ENCODE results near the gene RASAL3.

Gene RASAL3

GRCh38 chr19:15471639-15472101 is 7.3 kb upstream of the RASAL3 start:
- no peak for DNase-seq

DNA sequence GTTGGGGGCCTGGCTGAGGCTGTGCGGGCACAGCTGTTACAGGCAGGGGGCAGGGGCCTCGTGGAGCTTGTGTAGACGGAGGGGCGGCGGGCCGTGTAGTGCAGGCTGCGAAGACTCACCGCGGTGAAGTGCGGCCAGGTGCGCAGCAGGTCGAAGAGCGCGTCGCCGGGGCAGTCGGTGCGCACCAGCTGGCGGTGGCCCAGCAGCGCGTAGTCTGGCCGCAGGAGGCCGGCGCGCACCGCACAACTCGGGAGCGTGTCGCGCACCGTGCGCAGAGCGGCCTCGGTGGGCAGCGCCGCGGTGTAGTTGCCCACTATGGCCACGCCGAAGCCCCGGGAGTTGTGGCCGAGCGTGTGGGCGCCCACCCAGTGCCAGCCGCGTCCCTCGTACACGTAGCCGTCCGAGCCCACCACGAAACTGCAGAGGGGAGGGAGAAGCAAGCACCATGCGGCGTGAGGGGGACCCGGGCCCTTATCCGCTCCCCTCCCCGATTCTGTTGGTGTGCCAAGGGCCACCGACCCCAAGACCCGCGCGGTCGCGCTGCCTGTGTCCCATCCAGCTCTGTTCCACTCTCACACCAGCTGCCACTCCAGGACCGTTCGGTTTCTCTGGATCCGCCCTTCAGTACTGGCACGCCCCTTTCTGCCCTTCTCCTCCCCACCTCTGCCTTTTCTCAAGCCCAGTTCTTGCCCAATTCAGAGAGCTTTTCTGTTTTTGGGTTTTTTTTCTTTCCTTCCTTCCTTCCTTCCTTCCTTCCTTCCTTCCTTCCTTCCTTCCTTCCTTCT is 5.4 kb upstream of the RASAL3 start:
- no peak for DNase-seq

- no peak for DNase-seq
These were observed 4.5 kb upstream of the RASAL3 start for GRCh38 chr19:15468675-15469512.

DNA sequence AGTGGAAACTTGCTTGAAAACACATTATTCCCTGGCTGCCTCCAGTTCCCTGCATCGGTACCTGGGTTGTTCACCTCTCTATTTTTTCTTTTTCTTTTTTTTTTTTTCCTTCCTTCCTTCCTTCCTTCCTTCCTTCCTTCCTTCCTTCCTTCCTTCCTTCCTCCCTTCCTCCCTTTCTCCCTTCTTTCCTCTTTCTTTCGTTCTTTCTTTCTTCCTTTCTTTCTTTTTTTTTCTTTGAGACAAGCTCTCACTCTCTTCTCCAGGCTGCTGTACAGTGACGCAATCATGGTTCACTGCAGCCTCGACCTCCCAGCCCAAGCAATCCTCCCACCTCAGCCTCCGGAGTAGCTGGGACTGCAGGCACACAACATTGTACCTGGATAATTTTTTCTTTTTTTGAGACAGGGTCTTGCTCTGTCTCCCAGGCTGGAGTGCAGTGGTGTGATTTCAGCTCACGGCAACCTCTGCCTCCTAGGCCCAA is 3.4 kb upstream of the RASAL3 start:
- DNase-seq, result no peak

GRCh38 chr19:15466851-15467733 is 2.7 kb upstream of the RASAL3 start:
- no peak for DNase-seq

- no peak for DNase-seq
These were observed 428 bp downstream of the RASAL3 start for GRCh38 chr19:15463861-15464371.

- no peak for DNase-seq
These were observed 2.6 kb downstream of the RASAL3 start for GRCh38 chr19:15461694-15462093.

DNA sequence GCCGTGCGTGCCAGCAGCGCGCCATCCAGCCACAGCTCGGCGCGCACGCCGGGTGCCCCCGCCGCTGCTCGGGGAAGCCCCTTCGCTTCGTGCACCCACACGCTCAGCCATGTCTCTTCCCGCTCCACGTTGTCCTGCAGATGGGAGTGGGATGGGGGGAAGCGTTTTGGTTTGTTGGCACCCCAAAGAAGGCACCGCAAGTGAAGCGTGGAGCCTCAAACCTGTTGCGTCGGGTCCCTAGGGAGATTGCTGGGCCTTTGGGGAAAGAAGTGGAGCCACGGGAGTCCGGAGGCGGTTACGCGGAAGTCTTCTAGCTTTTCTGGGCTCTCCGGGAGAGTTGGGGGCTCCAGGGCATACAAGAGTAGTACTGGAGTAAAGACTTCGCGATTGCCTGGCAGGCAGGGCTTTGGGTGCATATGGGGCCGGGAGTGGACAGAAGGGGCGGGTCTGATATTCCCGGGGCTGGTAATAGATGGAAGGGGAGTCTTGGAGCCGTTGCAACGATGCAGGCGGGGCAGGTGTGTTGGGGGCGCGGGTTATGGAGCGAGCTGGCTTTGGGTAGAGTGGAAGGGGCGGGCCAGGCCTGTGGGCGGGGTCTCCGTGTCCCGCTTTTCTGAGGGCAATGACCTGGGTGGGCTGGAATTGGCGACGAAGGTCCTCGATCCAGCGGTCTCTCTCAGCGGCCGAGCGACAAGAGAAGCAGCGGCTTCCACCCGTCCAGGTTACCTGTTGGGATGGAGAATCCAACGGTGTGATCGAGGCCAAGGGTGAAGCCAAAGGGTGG is 6.5 kb downstream of the RASAL3 start:
- DNase-seq, result peak; percentile 32

- peak; percentile 84 for DNase-seq
These were observed 7.3 kb downstream of the RASAL3 start for GRCh38 chr19:15456871-15457700.

DNA sequence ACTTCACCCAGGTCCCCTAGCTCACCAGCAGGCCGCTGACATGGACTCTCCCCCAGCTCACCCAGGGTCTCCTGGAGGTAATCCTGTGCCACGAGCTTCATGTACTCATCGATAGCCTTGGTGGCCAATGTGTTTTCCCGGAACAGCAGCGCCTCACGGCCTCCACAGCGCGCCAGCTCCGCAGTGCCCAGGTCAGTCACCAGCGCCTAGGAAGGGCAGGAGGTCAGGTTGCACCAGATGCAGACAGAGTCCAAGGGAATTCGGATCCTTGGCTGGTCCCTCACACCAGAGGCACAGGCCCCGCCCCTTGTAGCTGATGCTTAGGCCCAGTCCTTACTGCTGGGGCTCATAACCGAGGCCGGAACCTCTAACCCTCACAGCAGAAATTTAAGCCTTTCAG is 7.9 kb downstream of the RASAL3 start:
- no peak for DNase-seq

- no peak for DNase-seq
These were observed 8.3 kb downstream of the RASAL3 start for GRCh38 chr19:15455996-15456395.

DNA sequence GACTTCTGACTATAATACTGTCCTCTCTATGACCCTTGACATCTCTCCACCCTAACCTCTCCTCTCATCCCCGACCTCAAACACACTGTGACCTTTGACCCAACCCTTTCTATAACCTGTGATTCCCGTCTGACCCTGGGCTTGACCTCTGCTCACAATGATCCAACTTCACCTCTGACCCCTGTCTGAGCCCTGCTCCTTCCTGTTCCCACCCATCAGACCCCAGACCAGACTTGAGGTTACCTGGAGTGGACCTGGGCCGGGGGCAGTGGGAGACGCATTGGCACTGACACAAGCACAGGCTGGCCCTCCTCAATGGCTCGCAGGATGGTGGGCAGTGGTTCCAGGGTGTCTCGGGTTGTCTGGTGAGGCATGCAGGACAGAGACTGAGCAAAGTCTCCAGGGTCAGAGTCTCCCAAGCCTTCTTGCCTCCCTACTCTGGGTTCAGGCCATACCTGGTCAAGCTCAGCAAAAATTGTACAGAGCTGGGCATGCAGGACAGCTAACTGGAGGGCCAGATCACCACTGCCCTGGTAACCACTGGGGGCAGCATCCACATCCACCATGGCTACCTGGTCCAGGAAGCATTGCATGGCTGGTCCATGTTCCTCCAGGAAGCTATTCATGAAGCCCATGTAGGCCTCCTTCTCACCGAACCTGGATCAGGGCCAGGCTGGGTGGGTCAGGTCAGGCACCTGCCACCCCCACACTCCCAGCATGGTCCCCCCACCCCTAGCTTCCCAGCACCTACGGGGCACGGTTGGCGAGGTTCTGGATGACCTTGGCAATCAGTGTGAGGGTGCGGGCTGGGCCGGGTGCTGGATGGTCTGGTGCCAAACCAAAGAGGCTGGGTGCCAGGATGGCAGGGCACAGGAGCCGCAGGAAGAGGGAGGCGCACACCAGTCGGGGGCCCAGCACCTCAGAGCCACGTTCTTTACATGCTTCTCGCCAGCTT is 10.2 kb downstream of the RASAL3 start:
- DNase-seq, result no peak

- no peak for DNase-seq
These were observed 11.2 kb downstream of the RASAL3 start for GRCh38 chr19:15453091-15453578.

DNA sequence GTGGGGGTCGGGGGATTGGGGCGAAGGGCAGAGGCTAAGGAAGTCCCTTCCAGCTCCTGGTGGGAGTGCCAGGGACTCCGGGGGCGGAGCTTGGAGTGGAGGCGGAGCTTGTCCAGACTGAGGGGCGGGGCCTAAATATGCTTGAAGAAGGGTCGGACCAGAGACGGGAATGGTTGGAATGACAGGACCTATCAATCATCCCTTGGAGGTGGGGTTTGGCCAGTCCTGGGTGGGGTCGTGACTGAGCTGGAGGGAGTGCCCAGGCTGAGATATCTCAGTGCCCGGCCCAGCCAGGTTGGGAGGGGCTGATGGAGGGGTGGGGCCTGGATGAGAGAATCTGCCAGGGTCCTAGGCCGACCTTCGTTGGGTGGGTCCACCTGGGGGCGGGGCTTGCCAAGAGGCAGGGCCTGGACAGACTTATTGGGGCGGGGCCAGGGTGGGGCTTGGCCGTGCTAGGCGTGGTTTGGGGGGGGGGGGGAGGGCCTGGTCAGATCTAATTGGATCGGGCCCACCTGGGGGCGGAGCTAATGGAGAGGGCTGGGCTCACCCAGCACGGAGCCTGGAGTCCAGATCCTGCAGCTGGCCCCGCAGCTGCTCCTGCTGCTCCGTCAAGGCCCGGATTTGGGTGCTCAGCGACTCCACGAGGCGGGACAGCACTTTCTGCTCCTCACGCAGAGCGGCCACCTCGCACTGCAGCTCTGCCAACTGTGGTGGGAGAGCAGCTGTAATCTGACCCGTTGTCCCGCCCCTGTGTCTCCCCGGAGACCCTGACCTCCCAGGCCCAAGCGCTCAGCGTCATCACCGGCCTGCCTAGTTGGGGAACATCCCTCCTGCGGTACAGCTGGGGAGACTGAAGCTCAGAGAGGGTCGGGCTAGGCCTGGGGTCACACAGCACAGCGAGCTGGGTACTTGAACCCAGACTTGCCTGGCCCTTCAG is 12.0 kb downstream of the RASAL3 start:
- peak; percentile 70 for DNase-seq

DNA sequence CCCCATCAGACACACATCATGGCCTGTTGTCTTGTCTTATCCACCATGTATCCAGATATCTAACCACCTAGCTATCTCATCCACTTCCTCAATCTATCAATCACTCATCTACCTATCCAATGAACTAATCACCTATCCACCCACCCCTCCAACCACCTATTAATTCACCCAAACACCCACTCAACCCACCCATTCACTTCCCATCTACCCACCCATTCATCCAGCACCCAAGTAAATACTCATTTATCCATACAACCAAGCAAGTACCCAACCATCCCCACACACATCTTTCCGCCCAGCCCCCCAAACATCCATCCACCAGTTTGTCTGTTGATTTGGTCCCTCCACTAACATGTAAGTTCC is 13.8 kb downstream of the RASAL3 start:
- DNase-seq, result no peak

- DNase-seq, result peak; percentile 82
These were observed 14.5 kb downstream of the RASAL3 start, which contains the start of gene WIZ for GRCh38 chr19:15449620-15450527. WIZ (minus strand) TSS chr19:15449956; CDS start chr19:15448307, 1,649 bp downstream.
